GM21447 (cell line): ENCODE data around the gene FOXN4.

ENCODE experiments used
- ATAC-seq: cut with Tn5 transposase; IDR thresholded peaks from one replicate; pipeline ENCODE4 v1.9.1; 2021; ENCODE audit not compliant: unreplicated experiment

The FOXN4 gene

GRCh38 chr12:109309381-109310246 is 530 bp upstream of the FOXN4 start:
- ATAC-seq, result no peak

GRCh38 chr12:109307051-109307450 is 2.0 kb downstream of the FOXN4 start:
- no peak for ATAC-seq

- ATAC-seq, result no peak
Observed at GRCh38 chr12:109305547-109305946, 3.5 kb downstream of the FOXN4 start.

GRCh38 chr12:109304485-109304884 is 4.6 kb downstream of the FOXN4 start:
- no peak for ATAC-seq

GRCh38 chr12:109302770-109303169 is 6.3 kb downstream of the FOXN4 start:
- ATAC-seq, result no peak

GRCh38 chr12:109302358-109302757 is 6.7 kb downstream of the FOXN4 start:
- no peak for ATAC-seq

GRCh38 chr12:109301643-109302168 is 7.4 kb downstream of the FOXN4 start:
- ATAC-seq, result no peak

- ATAC-seq, result no peak
Observed at GRCh38 chr12:109299849-109300248, 9.2 kb downstream of the FOXN4 start.

GRCh38 chr12:109296431-109296830 is 12.7 kb downstream of the FOXN4 start:
- ATAC-seq, result no peak

- no peak for ATAC-seq
Observed at GRCh38 chr12:109295764-109296425, 13.2 kb downstream of the FOXN4 start.

GRCh38 chr12:109294286-109294796 is 14.7 kb downstream of the FOXN4 start:
- no peak for ATAC-seq

- no peak for ATAC-seq
Observed at GRCh38 chr12:109293106-109293505, 16.0 kb downstream of the FOXN4 start.

- no peak for ATAC-seq
Observed at GRCh38 chr12:109292342-109292711, 16.8 kb downstream of the FOXN4 start.

GRCh38 chr12:109291521-109292341 is 17.4 kb downstream of the FOXN4 start:
- ATAC-seq, result no peak

GRCh38 chr12:109291117-109291516 is 18.0 kb downstream of the FOXN4 start:
- ATAC-seq, result no peak

- no peak for ATAC-seq
Observed at GRCh38 chr12:109290061-109290460, 19.0 kb downstream of the FOXN4 start.

- ATAC-seq, result no peak
Observed at GRCh38 chr12:109289551-109289950, 19.5 kb downstream of the FOXN4 start.

GRCh38 chr12:109289004-109289403 is 20.1 kb downstream of the FOXN4 start:
- ATAC-seq, result no peak

- no peak for ATAC-seq
Observed at GRCh38 chr12:109288571-109288970, 20.5 kb downstream of the FOXN4 start.

GRCh38 chr12:109287811-109288469 is 21.1 kb downstream of the FOXN4 start:
- no peak for ATAC-seq

- no peak for ATAC-seq
Observed at GRCh38 chr12:109287181-109287580, 21.9 kb downstream of the FOXN4 start.
